HEK293T (cell line): Measurements from ENCODE around the gene ROPN1L.

Experiments used
- ARNT ChIP-seq: fragments of 450-650 bp; IDR thresholded peaks from 2 replicates; pipeline ENCODE4 v1.6.1; 2017; ENCODE audit warnings: mild to moderate bottlenecking
- CTBP1 ChIP-seq: fragments of 450-650 bp; IDR thresholded peaks from 2 replicates; pipeline ENCODE4 v1.6.1; 2016; ENCODE audit warnings: borderline replicate concordance
- ELF4 ChIP-seq: fragments of 450-650 bp; IDR thresholded peaks from 2 replicates; pipeline ENCODE4 v1.6.1; 2017; ENCODE audit warnings: antibody characterized with exemption
- FOXA1 ChIP-seq: fragments of 450-650 bp; IDR thresholded peaks from 2 replicates; pipeline ENCODE4 v1.6.1; 2016; ENCODE audit warnings: mild to moderate bottlenecking
- FOXK2 ChIP-seq: fragments of 450-650 bp; IDR thresholded peaks from 2 replicates; pipeline ENCODE4 v1.6.1; 2016; ENCODE audit warnings: mild to moderate bottlenecking
- FOXM1 ChIP-seq: fragments of 450-650 bp; IDR thresholded peaks from 2 replicates; pipeline ENCODE4 v1.6.1; 2017; ENCODE audit warnings: mild to moderate bottlenecking, borderline replicate concordance
- HDGF ChIP-seq: fragments of 450-650 bp; IDR thresholded peaks from 2 replicates; pipeline ENCODE4 v1.6.1; 2017; ENCODE audit warnings: antibody characterized with exemption, borderline replicate concordance
- LEF1 ChIP-seq: fragments of 450-650 bp; IDR thresholded peaks from 2 replicates; pipeline ENCODE4 v1.6.1; 2017; ENCODE audit warnings: mild to moderate bottlenecking, borderline replicate concordance
- SP1 ChIP-seq: fragments of 450-650 bp; IDR thresholded peaks from 2 replicates; pipeline ENCODE4 v1.6.1; 2017
- TARDBP ChIP-seq: fragments of 450-650 bp; IDR thresholded peaks from 2 replicates; pipeline ENCODE4 v1.6.1; 2016
- ZNF384 ChIP-seq: fragments of 450-650 bp; IDR thresholded peaks from 2 replicates; pipeline ENCODE4 v1.6.1; 2016

DNA sequence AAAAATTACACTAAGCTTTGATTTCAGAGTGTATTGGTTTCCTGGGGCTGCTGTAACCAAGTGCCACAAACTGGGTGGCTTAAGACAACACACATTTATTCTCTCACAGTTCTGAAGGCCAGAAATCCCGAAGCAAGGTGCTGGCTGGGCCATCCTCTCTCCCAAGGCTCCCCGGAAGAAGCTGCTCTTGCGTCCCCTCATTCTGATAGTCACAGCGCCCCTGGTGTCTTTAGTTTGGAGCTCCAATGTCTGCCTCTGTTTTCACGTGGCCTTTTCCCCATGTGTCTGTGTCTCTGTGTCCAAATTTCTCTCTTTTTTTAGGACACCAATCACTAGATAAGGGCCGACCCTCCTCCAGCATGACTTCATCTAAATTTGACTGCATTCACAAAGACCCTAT is 56.7 kb downstream of the ROPN1L start:
- TF ChIP-seq SP1 (no peak), TARDBP (no peak), ZNF384 (no peak), FOXA1 (no peak), ELF4 (no peak), ARNT (no peak), LEF1 (no peak), FOXK2 (no peak), HDGF (no peak), FOXM1 (no peak), CTBP1 (no peak)
